ENCODE data around the gene UGGT1. TPM values are rescaled to one million over a fixed set of nuclear protein-coding genes. Genes with fewer than 3 reads are reported as not detected.

UGGT1 gene
- total RNA-seq, 1 experiment from 2014 or later: 51.8 TPM

DNA sequence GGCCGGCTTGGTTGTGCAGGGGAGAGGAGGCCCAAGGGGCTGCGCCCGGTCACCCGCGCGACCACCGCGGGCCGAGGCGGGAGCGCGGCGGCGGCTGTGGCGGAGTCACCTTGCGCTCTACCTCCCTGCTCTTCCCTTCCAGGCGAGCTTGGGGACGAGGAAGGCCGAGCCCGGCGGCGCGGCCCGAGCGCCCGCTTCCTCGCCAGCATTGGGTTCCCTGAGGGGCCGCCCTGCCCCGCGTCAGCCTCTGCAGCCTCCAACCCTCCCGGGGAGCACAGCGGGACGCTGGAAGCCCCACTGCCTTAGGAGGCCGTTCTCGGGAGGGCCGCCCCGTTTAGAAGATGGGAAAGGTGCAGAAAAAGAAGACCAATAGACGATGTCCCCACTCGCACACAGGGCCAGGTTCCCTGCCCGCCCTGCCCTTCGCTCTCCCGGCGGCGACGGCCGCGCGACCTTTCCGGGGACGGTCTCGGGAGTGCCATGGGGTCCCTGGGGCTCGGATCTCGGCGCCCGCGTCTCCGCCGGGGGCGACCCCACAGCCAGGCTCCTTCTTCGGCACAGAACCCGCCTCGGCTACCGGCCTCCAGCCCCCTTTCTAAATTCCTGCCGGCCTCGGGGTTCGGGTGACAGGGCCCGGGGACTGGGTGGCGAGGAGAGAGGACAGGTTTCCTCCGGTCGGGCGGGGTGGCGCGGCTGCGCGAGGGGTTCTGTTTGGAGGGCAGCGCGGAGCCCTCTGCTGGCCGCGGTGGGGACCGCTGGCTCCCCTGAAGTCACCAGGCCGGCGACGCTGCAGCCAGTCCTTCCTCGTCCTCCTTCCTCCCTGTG is 142.2 kb downstream of the UGGT1 start:
- no peaks in the 10 kb centered on the region for H3K36me3 ChIP-seq (ENCODE audit: control insufficient read depth in 1 of 2, insufficient read depth in 2 of 2, low read length in 2 of 2)
- peak overlapping the region; percentile 24 for H2AFZ ChIP-seq (ENCODE audit: low read depth, low read length, poor library complexity, severe bottlenecking)
- no peaks in the 10 kb centered on the region for H4K20me1 ChIP-seq (ENCODE audit: insufficient read depth)
- H3K4me3 ChIP-seq (replicated peaks in 1 of 2; ENCODE audit: low read depth in 1 of 2, low read length in 2 of 2): no peak overlapping the region
- TF ChIP-seq RAD21 (IDR thresholded peaks at IDR 0.05; ENCODE audit: low read depth) (peak; percentile 69), SP1 (IDR thresholded peaks at IDR 0.05; ENCODE audit: low read depth) (no peak), SIN3A (IDR thresholded peaks at IDR 0.05; ENCODE audit: low read depth) (no peak)
- TF ChIP-seq, protein P1, sequence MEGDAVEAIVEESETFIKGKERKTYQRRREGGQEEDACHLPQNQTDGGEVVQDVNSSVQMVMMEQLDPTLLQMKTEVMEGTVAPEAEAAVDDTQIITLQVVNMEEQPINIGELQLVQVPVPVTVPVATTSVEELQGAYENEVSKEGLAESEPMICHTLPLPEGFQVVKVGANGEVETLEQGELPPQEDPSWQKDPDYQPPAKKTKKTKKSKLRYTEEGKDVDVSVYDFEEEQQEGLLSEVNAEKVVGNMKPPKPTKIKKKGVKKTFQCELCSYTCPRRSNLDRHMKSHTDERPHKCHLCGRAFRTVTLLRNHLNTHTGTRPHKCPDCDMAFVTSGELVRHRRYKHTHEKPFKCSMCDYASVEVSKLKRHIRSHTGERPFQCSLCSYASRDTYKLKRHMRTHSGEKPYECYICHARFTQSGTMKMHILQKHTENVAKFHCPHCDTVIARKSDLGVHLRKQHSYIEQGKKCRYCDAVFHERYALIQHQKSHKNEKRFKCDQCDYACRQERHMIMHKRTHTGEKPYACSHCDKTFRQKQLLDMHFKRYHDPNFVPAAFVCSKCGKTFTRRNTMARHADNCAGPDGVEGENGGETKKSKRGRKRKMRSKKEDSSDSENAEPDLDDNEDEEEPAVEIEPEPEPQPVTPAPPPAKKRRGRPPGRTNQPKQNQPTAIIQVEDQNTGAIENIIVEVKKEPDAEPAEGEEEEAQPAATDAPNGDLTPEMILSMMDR (IDR thresholded peaks at IDR 0.05 in 2 of 3, conservative IDR thresholded peaks at IDR 0.05 in 1 of 3; ENCODE audit: borderline replicate concordance in 1 of 3, insufficient read depth in 1 of 3, low read depth in 2 of 3, low read length in 2 of 3): peak; percentile 65 to 85 (median 74)
- no peaks in the 10 kb centered on the region for H3K9me2 ChIP-seq (ENCODE audit: insufficient read depth)
- intact Hi-C loops (cut with micrococcal nuclease): loop anchor here (1.0 kb wide), 1 partner anchor 170 kb away; no protein-coding TSS in a partner anchor
- ATAC-seq (peak; percentile 99), DNase-seq (ENCODE audit: low read depth, low spot score) (peak; percentile 46)
- no peak overlapping the region for H3K27ac ChIP-seq (ENCODE audit: low read depth, low read length)
- no peaks in the 10 kb centered on the region for H3K9me3 ChIP-seq (ENCODE audit: control insufficient read depth in 1 of 2, insufficient read depth in 1 of 2, low read depth in 1 of 2, low read length in 2 of 2)
- H3K4me1 ChIP-seq (ENCODE audit: control insufficient read depth in 1 of 2, insufficient read depth in 2 of 2, low read length in 2 of 2): peaks cover 3 to 9% of the 10 kb centered on the region in 2 experiments; a peak in 3 of 4 replicates
- RAD21 ChIA-PET (ENCODE audit: low non-redundant PET in 1 of 2, low total read pairs in 2 of 2, uncharacterized antibody in 2 of 2, unreplicated experiment in 2 of 2): no interaction called here
- H3K79me2 ChIP-seq (ENCODE audit: insufficient read depth, low read length): no peaks in the 10 kb centered on the region
- CTCF ChIA-PET: interaction anchor here (1.1 to 2.5 kb wide), 2 partner anchors 17 to 170 kb away, joined by 3 to 9 read pairs; no protein-coding TSS in a partner anchor
- H3K27me3 ChIP-seq (ENCODE audit: insufficient read depth, low read length): no peaks in the 10 kb centered on the region
- peak overlapping the region; percentile 35 for H3K4me2 ChIP-seq (ENCODE audit: low read length)
- H3K9ac ChIP-seq (ENCODE audit: low read length): no peak overlapping the region
- POLR2A ChIA-PET: no interaction called here
- no TSS peak for BruUV-seq (replicated peaks)

DNA sequence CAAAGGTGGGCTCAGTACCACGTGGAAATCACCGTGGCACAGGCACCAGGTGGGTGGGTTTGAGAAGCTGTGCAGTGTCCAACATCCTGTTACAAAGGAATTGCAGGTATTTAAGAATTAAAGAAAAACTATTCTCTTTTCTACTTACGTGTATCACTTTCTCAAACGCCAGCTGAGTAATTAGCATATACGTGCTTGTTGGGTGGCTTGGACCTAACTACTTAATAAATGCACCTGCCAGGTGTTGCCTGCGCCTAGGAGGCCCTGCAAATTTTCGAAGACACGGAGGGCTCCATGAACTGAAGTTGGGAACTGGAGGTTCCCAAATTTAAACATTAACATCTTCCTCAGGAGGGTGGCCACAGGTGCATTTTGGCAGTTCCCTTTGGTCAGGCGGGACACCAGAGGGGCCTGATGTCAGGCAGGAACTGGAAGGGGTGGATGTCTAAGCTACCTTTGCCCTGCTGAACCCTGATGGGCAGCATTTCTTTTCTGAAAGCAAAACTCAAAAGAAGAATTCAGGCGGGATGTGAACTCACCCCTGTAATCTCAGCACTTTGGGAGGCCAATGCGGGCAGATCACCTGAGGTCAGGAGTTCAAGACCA is 142.9 kb downstream of the UGGT1 start:
- H3K9me3 ChIP-seq (ENCODE audit: control insufficient read depth in 1 of 2, insufficient read depth in 1 of 2, low read depth in 1 of 2, low read length in 2 of 2): no peaks in the 10 kb centered on the region
- H3K4me2 ChIP-seq (ENCODE audit: low read length): peak overlapping the region; percentile 35
- H2AFZ ChIP-seq (ENCODE audit: low read depth, low read length, poor library complexity, severe bottlenecking): peak overlapping the region; percentile 24
- POLR2A ChIA-PET: no interaction called here
- no peaks in the 10 kb centered on the region for H3K27me3 ChIP-seq (ENCODE audit: insufficient read depth, low read length)
- H3K4me1 ChIP-seq (ENCODE audit: control insufficient read depth in 1 of 2, insufficient read depth in 2 of 2, low read length in 2 of 2): peaks cover 3 to 9% of the 10 kb centered on the region in 2 experiments; a peak in 3 of 4 replicates
- no peak overlapping the region for H3K4me3 ChIP-seq (replicated peaks in 1 of 2; ENCODE audit: low read depth in 1 of 2, low read length in 2 of 2)
- CTCF ChIA-PET: interaction anchor here (1.1 to 2.5 kb wide), 2 partner anchors 16 to 171 kb away, joined by 3 to 9 read pairs; no protein-coding TSS in a partner anchor
- ATAC-seq (peak; percentile 23), DNase-seq (ENCODE audit: low read depth, low spot score) (no peak)
- intact Hi-C loops (cut with micrococcal nuclease): loop anchor here (1.0 kb wide), 1 partner anchor 171 kb away; no protein-coding TSS in a partner anchor
- RAD21 ChIA-PET (ENCODE audit: low non-redundant PET in 1 of 2, low total read pairs in 2 of 2, uncharacterized antibody in 2 of 2, unreplicated experiment in 2 of 2): no interaction called here
- H3K36me3 ChIP-seq (ENCODE audit: control insufficient read depth in 1 of 2, insufficient read depth in 2 of 2, low read length in 2 of 2): no peaks in the 10 kb centered on the region
- no peak overlapping the region for H3K27ac ChIP-seq (ENCODE audit: low read depth, low read length)
- no peaks in the 10 kb centered on the region for H3K79me2 ChIP-seq (ENCODE audit: insufficient read depth, low read length)
- no peak for TF ChIP-seq SIN3A (IDR thresholded peaks at IDR 0.05; ENCODE audit: low read depth)
- TF ChIP-seq, protein P2, sequence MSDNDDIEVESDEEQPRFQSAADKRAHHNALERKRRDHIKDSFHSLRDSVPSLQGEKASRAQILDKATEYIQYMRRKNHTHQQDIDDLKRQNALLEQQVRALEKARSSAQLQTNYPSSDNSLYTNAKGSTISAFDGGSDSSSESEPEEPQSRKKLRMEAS (IDR thresholded peaks at IDR 0.05): 0 out of 2 replicates have a peak, but pooled peaks have one; percentile 35
- no peak for TF ChIP-seq CBX3 (IDR thresholded peaks at IDR 0.05; ENCODE audit: low read depth)
- TF ChIP-seq TCF7L2 (IDR thresholded peaks at IDR 0.05; ENCODE audit: borderline replicate concordance, extremely low read depth, insufficient read depth, insufficient read length): no peak
- no peak for TF ChIP-seq EZH2phosphoT487 (IDR thresholded peaks at IDR 0.05; ENCODE audit: borderline replicate concordance)
- no peak for TF ChIP-seq RAD21 (IDR thresholded peaks at IDR 0.05; ENCODE audit: low read depth)
- TF ChIP-seq SP1 (IDR thresholded peaks at IDR 0.05; ENCODE audit: low read depth): no peak
- H3K9me2 ChIP-seq (ENCODE audit: insufficient read depth): no peaks in the 10 kb centered on the region
- H4K20me1 ChIP-seq (ENCODE audit: insufficient read depth): no peaks in the 10 kb centered on the region
- BruUV-seq (replicated peaks): no TSS peak
- no peak overlapping the region for H3K9ac ChIP-seq (ENCODE audit: low read length)

Data from HCT116 (cell line).